Prostate gland (tissue), 2 donors: ENCODE results near the gene CENPQ. TPM values are rescaled to one million over a fixed set of nuclear protein-coding genes. Genes with fewer than 3 reads are reported as not detected.

Source experiments
- DNase-seq: peaks from one replicate; pipeline ENCODE4 v3.0.0-alpha.2; 2019; ENCODE audit warnings: low spot score
- H3K27ac ChIP-seq, 2 donors: fragments of 200-600 bp; sonication (generic); 2 replicates each; pipeline ENCODE4 v1.5.1; 2017 to 2019
- H3K27me3 ChIP-seq: fragments of 200-600 bp; sonication (generic); replicated peaks from 2 replicates; pipeline ENCODE4 v1.5.1; 2019; ENCODE audit not compliant: insufficient read depth
- H3K36me3 ChIP-seq, 2 donors: fragments of 200-600 bp; sonication (generic); 1 replicate in 1 of 2; 2 replicates in 1 of 2; pipeline versions ENCODE4 v1.5.1 to v1.8.1; 2017 to 2019
- H3K4me1 ChIP-seq: fragments of 200-600 bp; sonication (generic); replicated peaks from 2 replicates; pipeline ENCODE4 v1.5.1; 2019
- H3K4me3 ChIP-seq, 2 donors: fragments of 200-600 bp; sonication (generic); 2 replicates each; pipeline ENCODE4 v1.5.1; 2017 to 2019
- H3K9me3 ChIP-seq: fragments of 200-600 bp; sonication (generic); 2 replicates; pipeline ENCODE4 v1.5.1; 2017
- CTCF ChIP-seq, 4 experiments: fragments of 200-600 bp in 2 of 4; fragments of 450-650 bp in 2 of 4; sonication (generic) in 2 of 4; IDR thresholded peaks; 1 replicate in 3 of 4; 2 replicates in 1 of 4; pipeline ENCODE4 v1.5.1; 2016 to 2019; ENCODE audit warnings: antibody characterized with exemption in 4 of 4, mild to moderate bottlenecking in 2 of 4, moderate library complexity in 2 of 4
- POLR2A ChIP-seq: fragments of 450-650 bp; IDR thresholded peaks from one replicate; pipeline ENCODE4 v1.6.1; 2016; ENCODE audit warnings: antibody characterized with exemption, mild to moderate bottlenecking
- POLR2AphosphoS5 ChIP-seq: sonication (generic); formaldehyde crosslinking; IDR thresholded peaks from one replicate; pipeline ENCODE4 v1.6.1; 2017; ENCODE audit warnings: antibody characterized with exemption
- WGBS: methylation state at CpG from one replicate; pipeline ENCODE4 v1.1.5; 2018; 5-methylcytosine and 5-hydroxymethylcytosine counted together
- intact Hi-C: fragments of 100-400 bp; cut with DNase I; formaldehyde crosslinking; loops from one replicate; pipeline ENCODE4 v1.14.2; 2022
- total RNA-seq, 2 donors: library from RNA; depleted of rRNA; stranded (reverse); fragments of >200 nt; gene quantifications; one replicate each; pipeline ENCODE4 v1.1.0, GENCODE V29; 2016

Gene CENPQ
- total RNA-seq, 2 donors from 2014 or later = 3.5 to 3.8 TPM

- Histone ChIP-seq H3K27ac (no peak overlapping the region), H3K4me3 (no peak overlapping the region), H3K4me1 (no peaks in the 10 kb centered on the region), H3K9me3 (no peaks in the 10 kb centered on the region), H3K27me3 (no peaks in the 10 kb centered on the region), H3K36me3 (no peaks in the 10 kb centered on the region)
- intact Hi-C loops = no loop called here
- no peak for DNase-seq
- TF ChIP-seq POLR2AphosphoS5 = no peak
- no peak for TF ChIP-seq POLR2A
- TF ChIP-seq CTCF (IDR thresholded peaks at IDR 0.05) = no peak
- WGBS = 61% methylated on average over 2 of the region's 2 CpGs
Measured at GRCh38 chr6:49430187-49430586, 33.0 kb upstream of the CENPQ start.

GRCh38 chr6:49430866-49431265 lies 32.3 kb upstream of the CENPQ start:
- no peaks in the 10 kb centered on the region for H3K36me3 ChIP-seq
- no peak overlapping the region for H3K4me3 ChIP-seq
- TF ChIP-seq CTCF (IDR thresholded peaks at IDR 0.05) (no peak), POLR2AphosphoS5 (no peak), POLR2A (no peak)
- H3K27ac ChIP-seq = no peak overlapping the region
- intact Hi-C loops = no loop called here
- H3K27me3 ChIP-seq = no peaks in the 10 kb centered on the region
- 95% methylated on average over 1 of the region's 1 CpG for WGBS
- no peak for DNase-seq
- no peaks in the 10 kb centered on the region for H3K4me1 ChIP-seq
- no peaks in the 10 kb centered on the region for H3K9me3 ChIP-seq

- no peaks in the 10 kb centered on the region for H3K4me1 ChIP-seq
- H3K27me3 ChIP-seq = no peaks in the 10 kb centered on the region
- peaks cover 0 to 4% of the 10 kb centered on the region in 2 donors for H3K36me3 ChIP-seq
- H3K27ac ChIP-seq = no peak overlapping the region
- WGBS = 79% methylated on average over 2 of the region's 2 CpGs
- TF ChIP-seq CTCF (IDR thresholded peaks at IDR 0.05) (peak in 1 of 4 experiments; percentile 26), POLR2A (no peak)
- DNase-seq = no peak
- no peak overlapping the region for H3K4me3 ChIP-seq
- intact Hi-C loops = no loop called here
- H3K9me3 ChIP-seq = no peaks in the 10 kb centered on the region
Measured at GRCh38 chr6:49453221-49453620, 9.9 kb upstream of the CENPQ start.

GRCh38 chr6:49454787-49455709 lies 8.1 kb upstream of the CENPQ start:
- intact Hi-C loops = no loop called here
- no peak overlapping the region for H3K4me3 ChIP-seq
- 90% methylated on average over 3 of the region's 3 CpGs for WGBS
- H3K36me3 ChIP-seq = no peaks in the 10 kb centered on the region
- no peak overlapping the region for H3K27ac ChIP-seq
- H3K27me3 ChIP-seq = no peaks in the 10 kb centered on the region
- H3K9me3 ChIP-seq = no peaks in the 10 kb centered on the region
- TF ChIP-seq CTCF (IDR thresholded peaks at IDR 0.05) = no peak
- TF ChIP-seq POLR2A = no peak
- no peak for TF ChIP-seq POLR2AphosphoS5
- no peak for DNase-seq
- no peaks in the 10 kb centered on the region for H3K4me1 ChIP-seq

GRCh38 chr6:49457771-49458170 lies 5.4 kb upstream of the CENPQ start:
- Histone ChIP-seq H3K36me3 (no peaks in the 10 kb centered on the region), H3K4me1 (no peaks in the 10 kb centered on the region), H3K27me3 (no peaks in the 10 kb centered on the region), H3K27ac (no peak overlapping the region), H3K9me3 (no peaks in the 10 kb centered on the region), H3K4me3 (no peak overlapping the region)
- intact Hi-C loops = no loop called here
- no peak for DNase-seq
- 85% methylated on average over 4 of the region's 4 CpGs for WGBS
- TF ChIP-seq CTCF (IDR thresholded peaks at IDR 0.05) = no peak
- TF ChIP-seq POLR2A = no peak
- TF ChIP-seq POLR2AphosphoS5 = no peak
